ENCODE data around the gene CHTF18. TPM values are rescaled to one million over a fixed set of nuclear protein-coding genes. Genes with fewer than 3 reads are reported as not detected.
A peak's percentile ranks its signal among the peaks of the same experiment; 100 is the strongest.

CHTF18 gene
- total RNA-seq, 1 experiment from 2014 or later: 154 TPM

- CTCF ChIA-PET: interaction anchor here (0.6 kb wide), 1 partner anchor 300 kb away, joined by 5 read pairs; no protein-coding TSS in a partner anchor
- DNase-seq: no peak
- TF ChIP-seq CTCF (IDR thresholded peaks at IDR 0.05; ENCODE audit: unreplicated experiment): no peak
- no TSS peak for BruUV-seq (replicated peaks)
- peaks cover 5% of the 10 kb centered on the region for H3K36me3 Mint-ChIP-seq (ENCODE audit: insufficient read depth, unreplicated experiment)
- H3K4me3 Mint-ChIP-seq (ENCODE audit: low read depth, unreplicated experiment): no peak overlapping the region
- no peak overlapping the region for H3K27ac Mint-ChIP-seq (ENCODE audit: unreplicated experiment)
- intact Hi-C loops (cut with micrococcal nuclease; ENCODE audit: unreplicated experiment): no loop called here
- peaks cover 78% of the 10 kb centered on the region for H3K27me3 Mint-ChIP-seq (ENCODE audit: unreplicated experiment)
- H3K4me1 Mint-ChIP-seq (ENCODE audit: low read depth, unreplicated experiment): peaks cover 29% of the 10 kb centered on the region
- no peaks in the 10 kb centered on the region for H3K9me3 Mint-ChIP-seq (ENCODE audit: low read depth, unreplicated experiment)
Measured at GRCh38 chr16:756428-756827, 32.0 kb upstream of the CHTF18 start.

GRCh38 chr16:759110-759910, 29.1 kb upstream of the CHTF18 start:
- DNase-seq: no peak
- intact Hi-C loops (cut with micrococcal nuclease; ENCODE audit: unreplicated experiment): no loop called here
- Mint-ChIP-seq H3K27ac (ENCODE audit: unreplicated experiment) (no peak overlapping the region), H3K36me3 (ENCODE audit: insufficient read depth, unreplicated experiment) (peaks cover 5% of the 10 kb centered on the region), H3K4me3 (ENCODE audit: low read depth, unreplicated experiment) (no peak overlapping the region), H3K27me3 (ENCODE audit: unreplicated experiment) (peaks cover 54% of the 10 kb centered on the region), H3K9me3 (ENCODE audit: low read depth, unreplicated experiment) (no peaks in the 10 kb centered on the region), H3K4me1 (ENCODE audit: low read depth, unreplicated experiment) (peaks cover 23% of the 10 kb centered on the region)
- CTCF ChIA-PET: interaction anchor here (1.1 to 1.7 kb wide), 2 partner anchors 40 to 342 kb away, joined by 5 to 6 read pairs; no protein-coding TSS in a partner anchor
- BruUV-seq (replicated peaks): no TSS peak
- TF ChIP-seq CTCF (IDR thresholded peaks at IDR 0.05; ENCODE audit: unreplicated experiment): no peak

- intact Hi-C loops (cut with micrococcal nuclease; ENCODE audit: unreplicated experiment): no loop called here
- BruUV-seq (replicated peaks): no TSS peak
- Mint-ChIP-seq H3K36me3 (ENCODE audit: insufficient read depth, unreplicated experiment) (peaks cover 5% of the 10 kb centered on the region), H3K9me3 (ENCODE audit: low read depth, unreplicated experiment) (no peaks in the 10 kb centered on the region), H3K4me1 (ENCODE audit: low read depth, unreplicated experiment) (peaks cover 23% of the 10 kb centered on the region), H3K4me3 (ENCODE audit: low read depth, unreplicated experiment) (no peak overlapping the region), H3K27ac (ENCODE audit: unreplicated experiment) (no peak overlapping the region), H3K27me3 (ENCODE audit: unreplicated experiment) (peaks cover 47% of the 10 kb centered on the region)
- CTCF ChIA-PET: interaction anchor here (1.4 to 1.7 kb wide), 2 partner anchors 14 to 40 kb away, joined by 4 to 5 read pairs; no protein-coding TSS in a partner anchor
- TF ChIP-seq CTCF (IDR thresholded peaks at IDR 0.05; ENCODE audit: unreplicated experiment): no peak
- DNase-seq: no peak
Measured at GRCh38 chr16:760065-760464, 28.4 kb upstream of the CHTF18 start.

GRCh38 chr16:760545-761343, 27.7 kb upstream of the CHTF18 start, which contains the start of gene MSLN:
TSS of gene MSLN (plus strand) at chr16:760734. CDS start at chr16:762681, 1,947 bp downstream.
- H3K36me3 Mint-ChIP-seq (ENCODE audit: insufficient read depth, unreplicated experiment): peaks cover 5% of the 10 kb centered on the region
- TSS peak; percentile 44 for BruUV-seq (replicated peaks)

More at GRCh38 chr16:760545-761343, 27.7 kb upstream of the CHTF18 start, which contains the start of gene MSLN:
- Mint-ChIP-seq H3K9me3 (ENCODE audit: low read depth, unreplicated experiment) (no peaks in the 10 kb centered on the region), H3K4me1 (ENCODE audit: low read depth, unreplicated experiment) (peaks cover 23% of the 10 kb centered on the region), H3K27me3 (ENCODE audit: unreplicated experiment) (peaks cover 40% of the 10 kb centered on the region), H3K27ac (ENCODE audit: unreplicated experiment) (peak within 1 kb of the TSS; percentile 46), H3K4me3 (ENCODE audit: low read depth, unreplicated experiment) (peak within 1 kb of the TSS; percentile 55)
- CTCF ChIA-PET: interaction anchor here (0.8 to 1.4 kb wide), 6 partner anchors 10 to 41 kb away, joined by 3 to 5 read pairs (median 4); partner anchors contain the start of gene CIAO3
- peak; percentile 72 for DNase-seq
- intact Hi-C loops (cut with micrococcal nuclease; ENCODE audit: unreplicated experiment): no loop called here
- no peak for TF ChIP-seq CTCF (IDR thresholded peaks at IDR 0.05; ENCODE audit: unreplicated experiment)
